ENCODE measurements around the gene PTPRA.

Gene PTPRA

GRCh38 chr20:3077618-3078134 is 204.4 kb downstream of the PTPRA start:
- DNase-seq (ENCODE audit: low read depth), result no peak

DNA sequence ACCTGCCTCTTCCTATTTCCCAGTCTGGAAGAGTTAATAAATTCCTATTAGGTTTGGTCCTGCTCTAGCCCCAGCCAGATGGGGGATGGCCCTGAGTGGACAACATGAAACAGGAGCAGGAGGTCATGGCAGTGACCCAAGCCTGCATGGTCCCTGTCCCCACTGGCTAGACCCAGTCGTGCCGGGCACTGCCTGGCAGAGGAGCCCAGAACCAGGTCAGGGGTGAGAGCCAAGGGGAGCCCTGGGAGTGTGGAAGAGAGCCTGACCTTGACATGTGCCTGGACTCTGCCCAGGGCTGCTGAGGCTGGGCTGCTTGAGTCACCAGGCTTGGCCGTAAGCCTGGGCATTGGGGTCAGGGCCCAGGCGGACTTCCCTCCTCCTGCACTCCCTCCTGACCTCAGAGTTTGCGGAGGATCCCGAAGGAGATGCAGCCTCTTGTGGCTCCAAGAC is 207.7 kb downstream of the PTPRA start:
- no peak for DNase-seq (ENCODE audit: low read depth)

GRCh38 chr20:3081641-3082040 is 208.4 kb downstream of the PTPRA start:
- no peak for DNase-seq (ENCODE audit: low read depth)

- no peak for DNase-seq (ENCODE audit: low read depth)
Measured at GRCh38 chr20:3082306-3082951, 209.1 kb downstream of the PTPRA start.

DNA sequence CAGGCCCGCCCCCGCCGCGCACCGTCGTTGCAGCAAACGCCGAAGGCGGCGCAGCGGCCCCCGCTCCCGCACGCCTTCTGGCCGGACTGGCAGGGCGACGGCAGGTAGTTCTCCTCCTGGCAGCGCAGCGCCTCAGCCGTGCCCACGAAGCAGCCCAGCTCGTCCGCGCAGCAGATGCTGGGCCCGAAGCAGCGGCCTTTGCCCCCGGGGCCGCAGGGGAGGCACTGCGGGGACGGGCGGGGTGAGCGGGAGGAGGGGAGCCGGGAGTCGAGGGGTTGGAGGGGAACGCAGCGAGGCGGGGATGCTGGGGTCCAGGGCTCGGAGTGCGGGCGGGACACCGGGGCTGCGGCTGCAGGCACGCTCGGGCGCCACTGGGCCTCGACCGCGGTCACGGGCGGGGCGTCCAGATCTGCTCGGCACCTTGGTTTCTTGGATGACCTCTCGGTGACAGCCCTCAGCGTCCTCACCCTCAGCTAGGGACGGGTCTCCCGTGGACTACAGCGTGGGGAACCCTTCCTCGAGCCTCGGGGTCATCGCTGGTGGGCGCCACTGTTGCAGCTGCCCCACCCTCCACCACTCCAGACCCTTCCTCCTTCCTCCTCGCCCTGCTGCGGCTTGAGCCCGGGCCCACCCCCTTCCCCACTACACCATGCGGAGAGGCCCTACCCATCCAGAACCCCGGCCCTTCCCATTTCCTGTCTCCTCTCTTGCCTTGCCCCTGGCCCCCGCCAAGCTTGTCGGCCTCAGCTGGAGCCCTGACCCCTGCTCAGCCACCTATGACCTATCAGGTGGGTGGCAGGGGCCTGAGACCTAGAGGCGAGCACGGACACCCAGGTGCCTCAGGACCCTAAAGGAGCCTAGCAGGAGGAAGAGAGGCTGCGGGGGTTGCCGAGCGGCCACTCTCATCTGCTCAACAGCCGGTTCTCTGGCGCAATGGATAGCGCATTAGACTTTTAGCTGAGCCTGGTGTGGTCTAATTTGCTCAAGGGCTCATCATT is 210.0 kb downstream of the PTPRA start:
- DNase-seq (ENCODE audit: low read depth), result no peak

GRCh38 chr20:3084283-3084985 is 211.2 kb downstream of the PTPRA start, which contains the start of gene AVP:
TSS of gene AVP (minus strand) at chr20:3084724. CDS start at chr20:3084674, 50 bp downstream.
- no peak for DNase-seq (ENCODE audit: low read depth)

DNA sequence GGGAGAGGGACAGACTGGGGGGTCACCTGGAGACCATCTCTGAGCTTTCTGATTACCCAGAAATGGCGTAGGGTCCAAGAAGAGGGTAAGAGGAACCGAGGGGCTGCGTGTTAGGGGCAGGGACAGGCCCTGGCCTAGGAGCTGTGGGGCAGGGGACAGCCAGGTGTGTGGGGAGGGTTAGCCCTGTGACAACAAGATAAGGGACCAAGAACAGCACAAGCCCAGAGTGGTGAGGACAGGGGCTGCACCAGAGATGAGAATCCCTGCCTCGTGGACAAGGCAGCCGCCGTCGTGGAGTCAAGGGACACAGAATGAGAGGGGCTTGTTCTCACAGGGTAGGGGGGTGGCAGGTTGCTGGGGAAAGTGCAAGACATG is 211.7 kb downstream of the PTPRA start:
- DNase-seq (ENCODE audit: low read depth), result no peak

DNA sequence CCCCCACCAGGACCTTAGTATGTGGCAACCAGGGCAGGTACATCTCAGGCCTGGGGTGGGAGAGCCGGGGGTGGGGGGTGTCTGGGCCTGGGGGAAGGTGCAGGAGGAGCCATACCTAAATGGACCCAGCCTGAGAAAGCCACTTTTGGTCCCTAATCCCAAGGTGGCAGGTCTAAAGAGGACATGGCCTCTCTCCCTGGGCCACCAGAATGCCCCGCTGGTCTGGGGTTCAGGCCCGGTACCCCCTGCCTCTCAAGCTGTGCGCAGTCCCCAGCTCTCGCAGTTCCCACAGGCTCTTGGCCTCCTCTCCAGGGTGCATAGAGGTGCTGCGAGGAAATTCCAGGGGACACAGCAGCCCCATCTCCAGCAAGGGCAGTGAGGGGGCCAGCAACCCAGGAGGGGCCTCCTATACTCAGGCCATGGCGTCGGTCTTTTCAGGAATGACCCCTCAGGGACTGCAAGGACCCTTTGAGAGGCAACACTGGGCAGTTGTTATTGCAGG is 212.3 kb downstream of the PTPRA start:
- DNase-seq (ENCODE audit: low read depth), result no peak

DNA sequence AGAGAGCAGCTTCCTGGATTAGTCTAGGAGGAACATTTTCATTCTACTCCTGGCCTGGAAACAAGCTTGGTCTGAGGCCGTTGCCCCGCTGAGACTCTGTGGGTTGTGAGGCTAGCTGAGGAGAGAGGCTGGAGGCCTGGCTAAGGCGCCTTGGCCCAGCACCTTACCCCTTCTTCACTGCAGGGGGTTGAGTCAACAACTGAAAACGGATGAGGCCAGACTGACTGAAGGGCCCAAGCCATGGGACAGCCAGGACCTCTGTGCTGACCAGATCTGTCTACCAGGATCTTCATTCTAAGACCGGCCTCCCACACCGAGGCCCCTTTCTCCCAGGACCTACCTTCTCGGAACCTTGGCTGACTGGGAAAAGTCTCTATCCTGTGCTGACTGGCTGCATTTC is 214.8 kb downstream of the PTPRA start:
- DNase-seq (ENCODE audit: low read depth), result no peak

Measured in non-pigmented ciliary epithelial cell (primary cell).